ENCODE measurements around the gene CDYL2.
"Not testable (repeated sequence)": the region's sequence is repeated elsewhere in the genome, so short reads cannot be mapped to it uniquely, and the experiment has no call there.

Gene CDYL2

GRCh38 chr16:80667251-80667560 lies 137.2 kb downstream of the CDYL2 start:
- no peak for DNase-seq

DNA sequence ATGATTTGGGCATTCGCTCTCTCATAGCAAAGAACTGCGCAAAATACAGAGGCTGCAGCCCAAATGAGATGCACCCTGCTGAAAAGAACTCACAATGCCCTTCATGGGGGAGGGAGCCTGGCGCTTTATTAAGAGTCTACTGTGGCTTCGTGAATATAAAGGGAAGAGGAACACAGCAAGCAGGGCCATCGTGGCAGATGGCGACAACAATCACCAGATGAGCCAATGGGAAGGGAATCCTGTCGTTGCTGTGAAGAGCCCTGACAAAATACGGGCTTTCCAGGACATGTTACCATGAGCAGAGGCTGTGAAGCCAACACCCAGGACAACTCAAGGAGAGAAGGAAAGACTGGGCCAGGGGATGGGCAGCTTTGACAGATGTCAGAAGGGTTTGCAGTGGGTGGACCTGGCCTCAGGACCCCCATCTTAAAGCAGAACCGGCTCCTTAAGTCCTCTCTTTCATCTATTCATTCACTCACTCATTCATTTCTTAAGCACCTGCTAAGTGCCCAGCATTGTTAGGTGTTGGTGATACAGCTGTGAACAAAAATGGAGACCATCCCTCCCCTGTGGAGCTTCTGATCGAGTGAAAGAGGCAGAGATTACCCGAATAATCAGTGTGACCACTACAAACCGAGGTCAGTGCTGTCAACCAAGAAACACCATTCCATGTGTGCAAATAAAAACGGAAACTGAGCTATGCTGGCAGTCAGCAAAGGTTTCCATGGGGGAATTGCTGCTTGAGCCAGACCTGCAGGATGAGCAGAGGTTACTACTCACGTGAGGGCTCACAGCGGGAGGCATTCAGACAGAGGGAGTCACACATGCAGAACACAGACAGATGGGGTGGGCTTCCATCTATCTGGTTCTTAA lies 137.8 kb downstream of the CDYL2 start:
- DNase-seq = no peak

DNA sequence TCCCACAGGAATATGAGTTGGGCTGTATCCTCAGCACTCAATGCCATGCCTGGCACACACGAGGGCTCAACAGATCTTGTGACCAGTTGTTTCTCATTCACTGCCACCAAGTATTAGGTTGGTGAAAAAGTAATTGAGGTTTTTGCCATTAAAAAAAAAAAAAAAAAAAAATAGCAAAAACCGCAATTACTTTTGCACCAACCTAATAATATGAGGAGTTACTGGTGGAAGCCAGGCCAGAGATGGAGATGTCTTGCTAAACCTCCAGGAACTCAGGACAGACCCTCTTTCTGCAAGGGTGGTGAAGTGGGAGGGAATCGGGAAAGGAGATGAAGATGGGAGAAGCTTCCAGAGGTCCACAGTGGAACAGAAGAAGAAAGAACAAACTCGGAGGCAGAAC lies 139.0 kb downstream of the CDYL2 start:
- no peak for DNase-seq

DNA sequence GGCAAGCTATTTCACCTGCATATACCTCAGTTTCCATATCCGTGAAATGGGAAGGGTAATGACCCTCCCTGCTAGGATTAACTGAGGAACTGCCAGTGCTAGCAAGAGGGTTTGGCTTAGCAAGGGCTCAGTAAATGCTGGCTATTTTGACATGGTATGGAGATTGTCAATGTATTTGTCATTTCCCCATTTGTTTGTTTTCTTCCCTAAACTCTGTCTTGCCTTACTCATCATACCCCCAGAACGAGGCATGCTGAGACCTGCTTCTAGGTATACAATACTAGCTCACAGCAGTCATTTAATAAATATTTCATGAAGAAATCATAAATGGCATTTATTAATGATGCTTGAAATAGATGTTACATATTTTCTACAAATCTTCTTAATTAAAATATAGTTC lies 139.6 kb downstream of the CDYL2 start:
- DNase-seq = no peak

DNA sequence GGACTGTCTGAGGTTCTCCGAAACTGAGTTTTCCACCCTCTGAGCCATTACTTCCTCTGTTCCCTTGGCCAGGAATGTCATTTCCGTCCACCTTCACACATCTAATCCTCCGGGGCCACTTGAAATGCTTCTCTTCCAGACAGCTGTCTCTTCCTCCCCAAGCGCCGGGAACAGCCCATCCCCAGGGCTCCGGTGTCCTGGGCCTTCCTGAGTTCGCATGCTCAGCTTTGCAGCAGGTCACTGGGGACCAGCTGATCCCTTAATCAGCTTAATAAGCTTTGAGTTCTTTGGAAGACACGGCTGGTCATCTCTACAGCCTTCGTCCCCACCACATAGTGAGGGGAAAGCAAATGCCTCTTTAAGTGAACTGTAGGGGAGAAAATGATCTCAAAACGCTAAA lies 140.2 kb downstream of the CDYL2 start:
- no peak for DNase-seq

- no peak for DNase-seq
These were observed 141.3 kb downstream of the CDYL2 start for GRCh38 chr16:80663078-80663477.

DNA sequence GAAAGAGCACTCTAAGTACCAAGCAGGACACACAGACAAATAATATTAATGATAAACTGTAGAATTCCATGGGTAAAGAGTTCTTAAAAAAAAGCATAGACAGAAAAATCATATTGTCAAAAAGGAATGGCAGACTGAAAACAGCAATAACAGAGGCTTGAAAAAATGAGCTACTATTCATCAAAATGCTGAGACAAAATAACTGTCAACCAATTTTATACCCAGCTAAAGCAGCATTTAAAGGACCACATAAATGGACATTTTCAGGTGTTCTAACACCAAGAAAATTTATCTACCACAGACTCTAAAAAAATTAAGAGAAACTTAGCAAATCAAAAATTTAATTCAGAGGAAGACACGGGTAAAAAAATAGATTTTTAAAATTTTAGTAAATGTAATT lies 144.5 kb downstream of the CDYL2 start:
- no peak for DNase-seq

DNA sequence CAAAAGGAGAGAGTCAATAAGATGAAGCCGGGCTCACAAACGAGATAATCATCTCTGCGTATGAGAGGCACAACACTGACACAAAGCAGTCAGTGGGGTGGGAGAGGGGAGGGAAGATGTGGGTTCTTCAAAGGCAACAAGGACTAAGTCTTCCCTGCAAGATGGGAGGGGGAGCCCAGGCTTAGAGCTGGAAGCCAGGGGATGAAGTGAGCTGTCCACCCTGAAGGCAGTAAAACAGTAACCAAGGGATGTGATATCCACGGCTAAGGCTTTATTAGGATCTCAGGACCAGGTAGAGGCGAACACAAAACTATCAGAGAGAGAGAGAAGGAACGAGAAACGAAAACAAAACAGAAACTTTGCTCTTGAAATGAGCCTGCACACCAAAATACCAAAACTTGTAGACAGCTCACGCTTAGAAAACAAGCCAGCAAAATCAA lies 147.7 kb downstream of the CDYL2 start:
- no peak for DNase-seq

DNA sequence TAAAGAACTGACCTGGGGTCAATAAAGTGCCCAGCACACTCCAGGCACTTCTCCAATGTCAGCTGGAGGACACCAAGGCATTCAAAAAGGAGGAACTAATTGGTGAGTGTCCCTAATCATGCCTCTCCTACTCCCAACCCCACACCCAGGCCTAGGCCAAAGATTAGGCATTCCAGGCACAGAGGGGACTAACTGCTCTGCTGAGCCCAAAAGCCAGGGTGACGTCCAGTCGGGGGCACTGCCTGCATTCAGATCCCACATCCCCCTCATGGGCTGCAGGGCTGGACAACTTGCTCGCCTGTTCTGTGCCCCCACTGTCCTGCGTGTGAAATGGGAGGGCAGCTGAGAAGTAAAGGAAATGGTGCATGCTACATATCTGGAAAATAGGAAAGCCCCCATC lies 148.2 kb downstream of the CDYL2 start:
- no peak for DNase-seq

DNA sequence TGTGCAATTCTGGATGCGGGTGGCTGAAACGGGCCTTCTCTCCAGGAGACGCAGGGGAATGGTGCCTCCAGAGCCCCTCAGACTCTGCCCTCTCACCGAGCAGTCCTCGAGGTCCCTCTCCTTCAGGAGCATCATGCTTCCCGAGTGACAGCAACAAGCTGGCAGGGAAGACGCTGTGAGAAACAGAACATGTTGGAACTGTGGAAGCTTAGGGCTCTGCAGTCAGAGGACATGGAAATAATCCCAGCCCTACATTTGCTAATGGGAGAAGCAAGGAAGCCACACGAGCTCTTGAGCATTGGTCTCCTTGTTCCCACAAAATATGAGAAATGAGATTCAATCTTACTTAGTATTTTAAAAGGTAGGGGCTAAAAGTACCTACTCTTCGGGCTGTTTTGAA lies 148.6 kb downstream of the CDYL2 start:
- no peak for DNase-seq

DNA sequence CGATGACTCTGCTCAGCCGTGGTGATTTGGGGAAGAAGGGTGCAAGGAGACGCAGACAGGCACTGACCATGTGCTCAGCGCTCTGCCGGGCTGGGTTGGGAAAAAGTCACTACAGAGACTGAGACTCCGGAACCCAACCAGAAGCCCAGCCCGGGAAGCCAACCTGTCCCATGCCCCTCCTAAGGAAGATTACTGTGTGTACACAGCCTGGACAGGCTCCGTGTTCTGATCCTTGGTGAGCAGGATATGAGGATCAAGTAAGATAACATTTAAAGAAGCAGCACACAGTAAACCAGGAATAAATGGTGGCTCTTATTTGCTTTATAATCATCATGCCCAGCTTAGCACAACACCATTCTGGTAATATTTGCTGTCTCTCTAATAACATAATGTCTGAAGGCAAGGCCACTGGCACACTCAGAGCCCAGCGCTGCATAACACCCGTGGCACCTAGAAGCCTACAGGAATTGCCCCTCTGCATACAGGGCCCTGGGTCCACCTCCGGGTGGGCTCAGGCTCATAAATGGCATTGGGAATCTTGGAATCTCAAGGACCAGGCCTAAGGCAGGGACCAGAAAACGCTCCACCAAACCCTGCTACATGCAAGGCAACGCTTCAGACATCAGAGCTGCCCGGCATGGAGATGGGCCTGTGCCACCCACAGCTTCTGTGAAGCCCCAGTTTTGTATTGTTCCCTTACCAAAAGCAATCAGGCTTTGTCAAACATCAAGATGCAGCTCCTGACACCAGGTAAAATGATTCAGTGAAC lies 150.1 kb downstream of the CDYL2 start:
- DNase-seq = no peak

DNA sequence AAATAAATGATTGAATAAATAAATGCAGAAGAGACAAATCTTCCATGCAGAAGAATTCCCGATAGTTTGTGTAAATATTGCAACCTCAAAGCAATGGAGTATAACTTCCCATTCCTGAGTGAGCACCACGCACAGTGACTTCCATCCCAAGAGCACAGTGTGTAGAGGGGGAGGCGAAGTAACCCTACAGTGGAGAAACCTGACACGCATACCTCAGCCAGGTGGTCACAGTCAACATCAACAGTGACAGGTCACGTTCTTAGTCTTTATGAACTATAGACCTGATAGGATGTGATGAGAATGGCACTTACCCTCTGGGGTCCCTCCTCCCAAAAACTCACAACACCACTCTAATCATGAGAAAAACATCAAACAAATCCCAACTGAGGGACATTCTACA lies 152.0 kb downstream of the CDYL2 start:
- DNase-seq = no peak

GRCh38 chr16:80650281-80650680 lies 154.1 kb downstream of the CDYL2 start:
- DNase-seq = not testable (repeated sequence)

GRCh38 chr16:80640316-80640715 lies 164.1 kb downstream of the CDYL2 start:
- no peak for DNase-seq

GRCh38 chr16:80639636-80640035 lies 164.8 kb downstream of the CDYL2 start:
- DNase-seq = no peak

DNA sequence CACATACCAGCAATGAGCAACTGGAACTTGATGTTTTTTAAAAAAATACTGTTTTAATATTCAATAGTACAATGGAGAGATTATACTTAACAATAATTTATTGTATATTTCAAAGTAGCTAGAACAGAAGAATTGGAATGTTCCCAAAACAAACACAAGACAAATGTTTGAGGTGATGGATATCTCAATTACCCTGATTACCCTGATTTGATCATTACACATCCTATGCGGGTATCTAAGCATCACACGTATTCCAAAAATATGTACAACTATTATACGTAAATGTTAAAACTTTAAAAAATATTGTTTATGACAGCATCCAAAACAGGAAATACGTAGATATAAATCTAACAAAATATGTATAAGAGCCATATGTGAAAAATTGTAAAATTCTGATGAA lies 166.8 kb downstream of the CDYL2 start:
- DNase-seq = no peak

DNA sequence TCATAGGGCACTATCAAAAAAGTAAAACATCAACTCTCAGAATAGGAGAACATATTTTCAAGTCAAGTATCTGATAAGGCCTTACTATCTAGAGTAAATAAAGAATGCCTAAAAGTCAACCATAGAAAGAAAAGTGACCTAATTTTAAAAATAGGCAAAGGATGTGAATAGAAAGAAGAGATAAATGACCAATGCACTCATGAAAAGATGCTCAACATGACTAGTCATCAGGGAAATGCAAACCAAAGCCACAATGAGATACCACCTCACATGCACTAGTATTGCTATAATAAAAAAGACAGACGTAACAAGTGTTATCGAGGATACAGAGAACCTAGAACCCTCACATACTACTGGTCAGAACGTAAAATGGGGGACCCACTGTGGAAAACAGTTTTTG lies 172.8 kb downstream of the CDYL2 start:
- DNase-seq = no peak

DNA sequence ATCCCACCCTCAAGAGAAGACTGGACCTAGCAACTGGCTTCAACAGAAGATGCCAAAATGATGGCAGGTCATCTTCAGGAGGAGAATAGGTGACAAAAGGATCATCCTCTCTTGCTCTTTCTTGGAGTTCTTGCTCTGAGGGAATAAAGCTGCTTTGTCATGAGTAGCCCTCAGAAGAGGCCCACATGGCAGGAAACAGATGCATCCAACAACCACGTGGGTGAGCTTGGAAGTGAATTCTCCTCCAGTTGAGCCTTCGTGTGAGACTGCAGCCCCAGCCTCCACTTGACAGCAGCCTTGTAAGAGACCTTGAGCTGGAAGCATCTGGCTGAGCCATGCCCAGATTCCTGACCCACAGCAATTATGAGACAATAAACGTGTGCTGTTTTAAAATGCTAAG lies 176.1 kb downstream of the CDYL2 start:
- DNase-seq = no peak

DNA sequence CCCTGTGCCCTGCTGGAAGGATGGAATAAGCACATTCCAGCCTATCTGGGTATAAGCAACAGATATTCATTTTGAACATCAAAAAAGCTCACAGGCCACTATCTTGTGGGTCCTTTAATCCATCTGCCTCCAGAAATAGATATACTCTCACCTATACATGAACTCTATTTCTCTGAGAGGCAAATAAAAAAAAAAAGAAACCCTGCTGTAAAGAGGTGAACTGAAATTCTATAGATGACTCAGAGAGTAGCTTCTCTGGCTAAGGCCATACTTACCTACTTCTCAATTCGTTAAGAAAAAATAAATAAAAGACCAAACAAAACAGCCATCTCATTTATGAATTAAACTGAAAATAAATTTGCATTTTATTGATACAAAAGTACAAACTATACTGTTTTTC lies 177.3 kb downstream of the CDYL2 start:
- no peak for DNase-seq

GRCh38 chr16:80623376-80623775 lies 181.0 kb downstream of the CDYL2 start:
- no peak for DNase-seq

DNA sequence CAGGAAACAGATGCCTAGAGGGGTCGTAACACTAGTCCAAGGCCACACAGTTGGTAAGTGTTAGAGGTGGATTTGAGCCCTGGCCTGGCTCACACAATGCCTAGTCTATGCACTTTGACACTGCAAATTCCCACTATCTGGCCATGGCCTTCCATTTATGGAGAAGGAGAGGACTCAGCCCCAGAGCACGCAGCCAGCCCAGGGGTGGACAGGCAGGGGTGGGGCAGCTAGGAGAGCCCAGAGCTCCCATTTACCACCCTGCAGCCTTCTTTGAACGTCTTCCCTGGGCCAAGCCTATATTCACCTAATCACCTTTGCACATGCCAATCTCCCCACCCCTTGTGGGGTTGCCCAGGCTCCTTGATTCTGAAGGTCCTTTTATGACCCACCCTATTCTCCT lies 182.4 kb downstream of the CDYL2 start:
- no peak for DNase-seq

DNA sequence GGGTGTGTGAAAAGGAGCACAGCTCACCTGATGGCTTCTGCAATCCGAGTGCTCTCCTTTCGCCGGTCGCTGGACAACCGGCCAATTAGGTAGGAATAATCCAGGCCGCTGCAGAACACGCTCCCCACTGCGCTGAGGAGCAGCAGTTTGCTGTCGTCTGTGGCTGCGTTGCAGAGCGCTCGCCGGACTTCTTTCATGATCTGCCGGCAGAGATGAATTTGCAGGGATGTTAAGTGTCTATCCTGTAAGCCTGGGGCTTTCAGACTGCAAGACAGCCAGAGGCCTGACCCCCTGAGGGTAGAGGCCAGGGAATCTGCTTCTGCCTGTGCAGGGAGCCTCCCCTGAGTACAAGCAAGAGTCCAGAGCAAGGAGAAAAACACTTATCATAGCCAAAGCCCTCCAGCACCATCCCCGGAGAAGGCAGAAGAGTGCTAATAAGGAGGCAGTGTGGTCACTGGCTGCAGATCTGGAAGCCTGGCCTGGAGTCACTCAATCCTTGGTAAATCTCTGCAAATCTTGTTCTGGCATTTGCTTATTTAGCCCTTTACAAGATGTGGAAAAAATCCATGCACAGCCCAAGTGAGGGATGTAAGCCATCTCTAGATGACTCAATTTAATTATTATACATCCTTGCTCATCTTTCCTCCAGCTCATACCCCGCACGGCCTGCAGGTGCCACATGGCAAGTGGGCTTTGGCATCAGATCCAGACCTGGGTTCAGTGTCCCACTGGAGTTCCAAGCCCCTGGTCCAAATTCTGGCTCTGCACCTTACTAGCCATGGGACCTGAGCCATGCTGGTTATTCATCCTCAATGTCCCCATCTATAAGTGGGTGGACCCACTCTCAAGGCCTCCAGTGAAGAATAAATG lies 183.4 kb downstream of the CDYL2 start:
- DNase-seq = no peak

DNA sequence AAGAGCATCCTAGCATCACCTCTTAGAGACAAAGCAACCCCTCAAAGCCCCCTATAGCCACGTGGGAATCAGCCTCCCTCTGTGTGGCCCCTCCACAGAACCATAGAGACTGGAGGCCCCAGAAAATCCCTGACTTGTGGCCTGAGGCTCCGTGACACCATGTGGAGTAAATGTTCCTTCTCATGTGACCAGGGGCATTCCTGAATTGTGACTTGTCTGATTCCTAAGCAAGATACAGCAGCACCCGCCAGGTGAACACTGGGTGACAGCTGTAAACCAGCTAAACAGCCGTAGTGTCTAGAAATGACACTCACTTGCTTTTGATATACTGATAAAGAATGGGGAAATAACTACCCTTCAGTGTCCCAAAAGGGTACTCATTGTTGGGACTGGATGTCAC lies 184.6 kb downstream of the CDYL2 start:
- no peak for DNase-seq
